Activated CD4-positive, alpha-beta T cell treated with anti-CD3 and anti-CD28 coated beads, Interleukin-2, Interleukin-4, amounts not matched to agents 100 ng/mL and 50 ng/mL, durations not matched to agents 16 hours and 8 hours (primary cell): Measurements from ENCODE around the gene SETD9.

Experiments used
- DNase-seq: peaks from one replicate; pipeline ENCODE4 v3.0.0-alpha.2; 2020; ENCODE audit warnings: low spot score

The SETD9 gene

DNA sequence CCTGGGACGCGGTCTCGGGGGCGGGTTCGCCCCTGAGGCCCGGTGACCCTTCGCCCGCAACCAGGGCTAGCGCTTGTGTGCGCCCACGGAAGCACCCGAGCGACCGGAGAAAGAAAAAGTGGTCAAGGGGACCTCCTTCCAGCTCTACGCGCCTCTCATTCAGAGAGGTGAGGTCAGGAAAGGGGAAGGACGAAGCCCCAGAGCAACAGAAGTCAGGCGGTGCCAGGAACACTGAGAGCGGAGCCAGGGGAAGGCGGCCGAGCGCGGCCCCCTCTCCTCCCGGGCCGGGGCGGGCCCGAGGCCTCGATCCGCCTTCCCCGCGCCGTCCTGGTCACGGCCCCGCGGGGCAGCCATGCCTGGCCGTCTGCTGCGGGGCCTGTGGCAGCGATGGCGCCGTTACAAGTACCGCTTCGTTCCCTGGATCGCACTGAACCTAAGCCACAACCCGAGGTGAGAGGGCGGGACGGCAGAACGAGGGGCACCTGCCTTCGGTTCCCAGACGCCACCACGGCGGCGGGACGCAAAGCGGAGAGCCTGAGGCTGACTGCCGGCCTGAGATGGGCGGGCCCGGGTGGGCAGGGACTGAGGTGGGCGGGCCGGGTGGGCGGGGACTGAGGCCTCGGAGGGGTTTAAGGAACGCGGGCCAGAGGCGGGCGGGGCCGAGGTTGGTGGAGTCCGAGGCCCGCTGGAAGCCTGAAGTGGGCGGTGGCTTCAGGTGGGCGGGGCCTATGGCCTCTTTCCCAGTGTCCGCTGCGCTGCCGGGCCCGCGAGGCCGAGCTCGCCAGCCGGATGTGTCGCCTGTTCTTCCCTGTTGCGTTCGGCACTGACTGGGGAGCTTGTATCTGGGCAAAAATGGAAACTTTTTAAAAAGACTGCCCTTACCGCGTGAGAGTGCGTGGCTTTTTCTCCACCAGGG lies at the start of gene SETD9:
Gene SETD9, plus strand, starts transcription at position 303 of the 916 bp plus-strand sequence. Its CDS starts 50 bp downstream, at position 353.
- peak; percentile 96 for DNase-seq

- no peak for DNase-seq
Measured at GRCh38 chr5:56861893-56862485, 47.4 kb upstream of the SETD9 start.

DNA sequence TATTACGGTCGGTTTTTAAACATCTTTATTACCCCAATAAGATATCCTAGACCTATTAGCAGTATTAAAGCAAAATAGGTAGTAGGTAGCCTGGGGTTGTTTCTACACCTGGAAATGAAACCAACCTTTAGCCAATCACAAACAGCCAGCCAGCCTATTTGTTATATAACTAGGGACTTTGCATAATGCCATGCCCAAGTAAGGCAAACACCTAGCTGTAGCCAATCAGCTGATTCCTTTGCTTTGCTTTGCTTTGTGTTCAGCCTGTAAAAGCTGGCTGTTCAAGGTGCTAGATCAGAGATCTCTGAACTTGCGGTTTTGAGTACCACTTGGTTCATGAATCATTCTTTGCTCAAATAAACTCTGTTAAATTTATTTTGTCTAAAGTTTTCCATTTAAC lies 46.5 kb upstream of the SETD9 start:
- DNase-seq: no peak

DNA sequence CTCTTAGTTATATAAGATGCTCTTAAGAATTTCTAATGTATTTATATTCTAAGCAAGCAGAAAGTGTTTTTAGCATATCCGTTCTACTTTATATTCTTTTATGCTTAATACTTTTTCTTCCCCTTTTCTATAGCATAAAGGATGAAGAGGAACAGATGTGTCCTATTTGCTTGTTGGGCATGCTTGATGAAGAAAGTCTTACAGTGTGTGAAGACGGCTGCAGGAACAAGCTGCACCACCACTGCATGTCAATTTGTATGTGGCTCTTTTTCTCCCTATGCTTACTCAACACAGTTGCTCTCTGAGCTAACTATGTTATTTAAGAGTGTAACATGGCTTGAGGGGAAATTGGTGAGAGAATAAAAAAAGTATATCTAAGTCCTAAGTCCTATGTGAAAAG lies 37.6 kb upstream of the SETD9 start:
- no peak for DNase-seq

- no peak for DNase-seq
Measured at GRCh38 chr5:56873056-56873455, 36.3 kb upstream of the SETD9 start.

- no peak for DNase-seq
Measured at GRCh38 chr5:56876327-56876726, 33.1 kb upstream of the SETD9 start.

- no peak for DNase-seq
Measured at GRCh38 chr5:56881571-56881970, 27.8 kb upstream of the SETD9 start.

DNA sequence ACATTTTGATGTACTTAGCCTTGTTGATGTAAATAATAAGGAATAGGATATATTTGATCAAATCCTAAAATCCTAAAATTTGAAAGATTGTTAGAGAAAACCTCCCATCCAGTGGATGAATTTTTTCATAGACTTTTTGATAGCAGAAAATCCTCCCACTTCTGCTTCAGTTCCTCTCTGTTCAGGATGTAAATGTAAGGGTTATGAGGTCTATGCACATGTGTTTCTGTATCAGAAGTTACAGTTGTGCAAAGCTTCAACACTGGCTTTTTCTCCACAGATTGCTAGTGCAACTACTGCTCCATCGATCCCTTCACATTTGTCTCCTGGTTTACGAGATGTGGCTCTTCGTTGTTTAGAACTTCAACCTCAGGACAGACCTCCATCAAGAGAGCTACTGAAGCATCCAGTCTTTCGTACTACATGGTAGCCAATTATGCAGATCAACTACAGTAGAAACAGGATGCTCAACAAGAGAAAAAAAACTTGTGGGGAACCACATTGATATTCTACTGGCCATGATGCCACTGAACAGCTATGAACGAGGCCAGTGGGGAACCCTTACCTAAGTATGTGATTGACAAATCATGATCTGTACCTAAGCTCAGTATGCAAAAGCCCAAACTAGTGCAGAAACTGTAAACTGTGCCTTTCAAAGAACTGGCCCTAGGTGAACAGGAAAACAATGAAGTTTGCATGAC lies 16.0 kb upstream of the SETD9 start:
- no peak for DNase-seq

- DNase-seq: no peak
Measured at GRCh38 chr5:56896763-56897162, 12.6 kb upstream of the SETD9 start.

GRCh38 chr5:56898213-56898612 lies 11.2 kb upstream of the SETD9 start:
- DNase-seq: no peak

- DNase-seq: no peak
Measured at GRCh38 chr5:56900395-56900794, 9.0 kb upstream of the SETD9 start.

DNA sequence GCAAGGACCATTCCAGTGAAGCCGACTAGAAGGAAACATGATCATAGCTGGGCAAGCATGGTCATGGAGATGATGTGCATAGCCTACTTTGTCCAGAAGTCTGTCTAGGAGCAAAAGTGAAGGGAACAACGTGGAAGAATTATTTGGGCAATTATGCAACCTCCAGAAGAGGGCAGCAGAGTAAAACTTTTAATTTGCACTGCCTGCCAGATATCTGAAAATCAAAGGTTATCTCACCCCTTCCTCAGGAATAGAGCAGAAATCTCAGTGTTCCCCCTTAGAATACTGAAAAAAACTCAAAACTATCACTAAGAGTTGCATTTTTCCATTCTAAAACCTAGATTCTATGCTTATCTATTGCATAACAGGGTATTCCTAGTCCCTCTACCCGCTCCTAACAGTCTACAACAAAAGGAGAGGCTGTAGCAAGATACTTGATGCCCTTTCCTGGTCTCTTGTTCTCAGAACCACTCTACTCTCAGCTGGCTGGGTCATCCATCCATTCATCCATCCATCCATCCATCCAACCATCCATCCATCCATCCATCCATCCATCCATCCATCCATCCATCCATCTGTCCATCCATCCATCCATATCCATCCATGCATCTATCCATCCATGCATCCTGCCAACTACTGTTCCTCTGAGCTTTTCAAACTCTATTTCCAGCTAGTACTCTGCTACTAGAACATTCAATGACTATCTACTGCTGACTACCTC lies 8.4 kb upstream of the SETD9 start:
- peak; percentile 49 for DNase-seq

- DNase-seq: no peak
Measured at GRCh38 chr5:56908942-56909293, 478 bp upstream of the SETD9 start.

GRCh38 chr5:56910210-56910965 lies 992 bp downstream of the SETD9 start:
- DNase-seq: peak; percentile 7

DNA sequence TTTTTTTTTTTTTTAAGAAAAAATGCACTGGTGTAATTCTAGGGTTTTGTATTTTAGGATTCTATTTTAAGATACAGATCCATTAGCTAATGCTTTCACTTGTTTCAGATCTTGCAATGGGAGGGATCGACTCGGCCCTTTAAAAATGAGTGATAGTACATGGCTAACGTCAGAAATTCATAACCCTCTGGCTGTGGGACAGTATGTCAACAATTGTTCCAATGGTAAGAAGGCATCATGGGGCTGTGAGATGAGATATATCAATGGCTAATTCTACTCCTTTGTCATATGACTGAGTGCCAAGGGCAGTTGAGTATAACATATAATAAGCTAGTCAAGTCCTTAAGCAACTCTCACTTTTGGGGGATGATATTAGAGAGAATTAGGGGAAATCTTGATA lies 4.4 kb downstream of the SETD9 start:
- DNase-seq: no peak

DNA sequence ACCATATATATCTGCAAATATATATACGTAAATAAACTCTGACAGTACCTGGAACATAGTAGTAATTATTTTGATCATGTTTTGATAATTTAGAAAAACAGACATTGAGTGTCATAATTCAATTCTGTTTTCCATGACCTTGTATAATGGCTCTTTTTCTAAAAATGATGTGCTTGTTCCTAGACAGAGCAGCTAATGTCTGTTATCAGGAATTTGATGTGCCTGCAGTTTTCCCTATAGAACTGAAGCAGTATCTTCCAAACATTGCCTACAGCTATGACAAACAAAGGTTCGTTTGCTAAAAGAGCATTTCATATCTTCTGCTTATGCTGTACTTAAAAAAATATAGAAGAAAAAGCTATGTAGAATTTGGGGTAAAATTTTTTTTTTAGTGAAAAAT lies 5.3 kb downstream of the SETD9 start:
- DNase-seq: no peak

DNA sequence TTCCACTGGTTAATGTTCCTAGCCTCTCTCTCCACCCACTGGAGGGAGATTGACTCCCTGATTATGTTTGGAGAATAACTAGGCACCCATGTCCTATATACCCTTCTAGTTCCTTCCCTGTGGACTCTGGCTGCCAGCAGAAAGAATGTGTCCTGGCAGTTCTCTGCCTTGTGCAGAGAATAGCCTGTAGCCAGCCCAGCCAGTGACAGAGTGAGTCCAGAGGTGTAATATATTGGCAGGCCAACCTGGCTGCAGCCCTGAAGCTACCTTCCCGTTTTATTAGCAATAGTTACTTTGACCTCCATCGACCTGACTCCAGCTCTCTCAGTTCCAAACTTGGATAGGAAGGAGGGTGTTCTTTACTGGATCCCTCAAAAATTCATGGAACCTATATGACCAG lies 8.1 kb downstream of the SETD9 start:
- no peak for DNase-seq

- no peak for DNase-seq
Measured at GRCh38 chr5:56918054-56918453, 8.7 kb downstream of the SETD9 start.

GRCh38 chr5:56919942-56920662 lies 10.7 kb downstream of the SETD9 start:
- DNase-seq: no peak

DNA sequence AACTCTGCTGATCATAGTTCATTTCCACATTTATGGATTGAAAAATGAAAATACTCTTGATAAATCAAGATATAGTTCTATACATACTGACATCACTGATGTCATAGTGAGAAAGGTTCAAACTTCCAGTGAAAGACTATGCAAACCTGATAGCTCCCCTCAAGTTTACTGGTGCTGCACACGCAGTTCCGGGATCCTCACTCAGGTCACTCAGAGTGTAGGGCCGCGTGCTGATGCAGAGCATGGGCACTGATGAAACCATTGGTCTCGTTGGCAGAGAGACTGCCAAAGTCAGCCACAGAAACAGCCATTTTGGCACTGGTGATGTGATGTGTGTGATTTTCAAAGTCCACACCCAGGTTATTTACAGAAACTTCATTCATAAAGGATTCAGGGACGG lies 13.5 kb downstream of the SETD9 start:
- no peak for DNase-seq

DNA sequence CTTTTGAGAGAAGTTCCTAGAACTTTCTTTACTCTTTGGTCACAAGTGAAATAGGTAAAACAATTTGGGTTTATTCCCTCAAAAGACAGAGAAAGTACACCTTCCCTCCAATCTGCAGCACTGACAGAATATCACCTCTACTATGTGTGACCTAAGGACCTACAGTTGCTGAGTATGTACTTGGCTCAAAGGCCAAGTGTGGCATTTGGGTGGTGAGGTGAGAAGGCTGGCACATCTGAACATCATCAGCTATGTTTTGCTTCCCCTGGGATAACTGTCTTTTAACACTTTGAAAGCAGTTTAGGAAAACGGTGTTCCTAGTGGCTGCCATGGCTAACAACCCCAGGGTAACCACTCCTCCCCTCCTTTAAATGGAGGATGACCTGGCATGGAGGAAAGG lies 24.9 kb downstream of the SETD9 start:
- no peak for DNase-seq
